NCI-H1092 treated with DMSO at 0.1 percent for 48 hours (cell line): ENCODE results near the gene SNF8.
"Not testable (repeated sequence)": the region's sequence is repeated elsewhere in the genome, so short reads cannot be mapped to it uniquely, and the experiment has no call there.

ENCODE experiments used
- DNase-seq: peaks from one replicate; lab custom pipeline; 2025; lab: John Stamatoyannopoulos, UW

SNF8 gene, protein sequence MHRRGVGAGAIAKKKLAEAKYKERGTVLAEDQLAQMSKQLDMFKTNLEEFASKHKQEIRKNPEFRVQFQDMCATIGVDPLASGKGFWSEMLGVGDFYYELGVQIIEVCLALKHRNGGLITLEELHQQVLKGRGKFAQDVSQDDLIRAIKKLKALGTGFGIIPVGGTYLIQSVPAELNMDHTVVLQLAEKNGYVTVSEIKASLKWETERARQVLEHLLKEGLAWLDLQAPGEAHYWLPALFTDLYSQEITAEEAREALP

DNA sequence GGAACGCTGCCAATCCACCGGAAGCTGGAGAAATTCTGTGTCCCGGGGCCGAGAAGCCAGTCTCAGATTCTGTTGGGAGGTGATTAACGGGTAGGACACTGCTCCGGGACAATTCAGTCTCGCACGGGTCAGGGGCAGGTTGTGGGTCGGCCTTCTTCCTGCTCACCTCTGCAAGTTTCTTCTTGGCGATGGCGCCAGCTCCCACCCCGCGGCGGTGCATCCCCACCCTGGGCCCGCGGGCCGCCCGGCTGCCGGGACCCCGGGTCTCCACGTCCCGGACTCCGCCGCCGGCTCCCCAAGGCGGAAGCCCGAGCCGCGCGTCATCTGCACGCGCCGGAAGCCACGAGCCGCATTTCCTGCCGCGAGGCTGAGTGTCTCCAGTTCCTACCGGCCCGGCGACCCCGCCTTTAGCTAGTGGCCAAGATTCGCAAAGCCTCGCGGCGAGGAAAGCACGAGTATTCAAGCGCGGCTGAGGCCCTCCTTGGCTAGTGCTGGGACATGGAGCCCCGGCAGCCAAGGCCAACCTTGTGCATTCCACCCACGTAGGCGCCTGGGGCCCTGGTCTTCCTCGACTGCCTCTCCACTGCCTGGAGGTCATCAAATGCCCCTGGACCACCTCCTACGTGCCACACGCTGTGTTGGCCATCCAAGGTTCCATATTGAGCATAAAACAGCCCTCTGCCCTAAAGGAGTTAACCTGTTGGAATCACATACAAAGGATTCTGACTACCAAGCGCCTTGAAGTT is at the start of gene SNF8:
TSS of gene SNF8 (minus strand) at position 328 of the 746 bp plus-strand sequence. CDS start at position 220, 108 bp downstream.
- peak; percentile 75 for DNase-seq

DNA sequence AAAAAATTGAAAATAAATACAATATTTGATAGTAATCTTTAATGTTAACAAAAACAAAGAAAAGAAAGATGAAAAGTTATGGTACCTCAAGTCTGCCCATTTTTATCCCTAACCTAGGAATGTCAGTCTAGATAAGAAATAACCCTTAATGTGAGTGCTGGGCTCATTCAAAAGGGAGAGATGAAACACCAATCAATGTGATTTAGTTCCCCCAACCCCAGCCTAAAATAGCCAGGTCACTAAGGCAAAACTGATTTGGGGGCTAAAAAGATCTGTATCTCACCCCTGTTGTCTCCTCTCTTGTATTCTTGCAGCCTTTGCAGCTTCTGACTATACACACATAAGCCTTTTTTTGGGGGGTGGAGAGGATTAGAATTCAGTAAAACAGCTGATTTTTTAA is 49.3 kb upstream of the SNF8 start:
- DNase-seq, result no peak

DNA sequence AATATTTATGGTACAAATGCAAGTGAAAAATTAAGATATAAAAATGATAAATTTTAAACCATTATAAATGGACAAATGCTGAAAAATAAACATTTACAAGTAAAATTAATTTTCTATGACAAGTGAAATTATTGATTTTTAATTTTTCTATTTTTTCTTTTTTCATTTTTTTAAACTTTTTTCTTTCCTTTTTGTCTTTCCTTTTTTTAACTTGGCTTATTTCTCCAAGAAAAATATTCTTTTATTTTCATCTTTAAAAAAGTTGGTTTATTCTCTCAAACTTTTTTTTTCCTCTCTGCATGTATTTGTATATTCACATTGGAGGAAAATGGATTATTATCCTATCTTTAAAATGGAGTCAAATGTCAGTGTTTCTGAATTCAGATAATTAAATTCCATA is 48.7 kb upstream of the SNF8 start:
- DNase-seq, result no peak

DNA sequence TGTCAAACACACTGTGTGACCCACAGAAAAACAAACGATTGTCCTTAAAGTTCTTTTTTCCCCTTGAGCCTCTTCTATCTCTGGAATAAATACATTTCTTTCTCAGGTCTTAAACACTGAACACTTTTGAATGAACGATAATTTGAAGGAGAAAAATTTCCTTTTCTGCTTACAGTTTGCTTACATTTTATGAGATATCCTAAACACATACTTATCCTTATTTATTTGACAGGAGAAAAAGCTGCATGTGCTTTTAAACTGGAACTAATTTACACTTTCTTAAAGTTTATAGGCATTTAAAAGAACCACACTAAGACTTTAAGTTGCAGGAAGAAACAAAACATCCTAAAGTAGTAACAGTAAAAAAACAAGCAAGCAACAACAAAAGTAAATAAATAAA is 47.8 kb upstream of the SNF8 start:
- no peak for DNase-seq

DNA sequence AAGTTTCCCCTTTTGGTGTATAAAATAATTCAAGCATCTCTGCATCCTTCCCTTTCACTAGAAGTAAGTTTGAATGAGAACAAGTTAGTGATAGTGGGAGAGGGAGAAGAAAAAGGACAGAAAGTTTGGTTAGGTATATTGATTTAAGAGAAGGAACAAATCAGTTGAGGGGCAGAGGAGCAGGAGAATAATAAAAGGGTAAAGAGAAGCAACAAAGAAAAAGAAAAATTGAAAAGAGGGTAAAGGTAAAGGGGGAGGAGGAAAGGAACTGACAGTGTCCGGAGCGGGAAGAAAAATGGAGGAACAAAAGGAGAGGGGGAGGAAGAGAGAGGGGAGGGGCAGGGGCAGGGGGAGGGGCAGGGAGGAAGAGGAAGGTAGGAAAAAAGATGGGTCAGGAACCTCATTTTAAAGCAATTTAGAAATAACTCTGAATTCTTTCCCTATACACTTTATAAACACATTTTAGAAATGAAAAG is 46.3 kb upstream of the SNF8 start:
- DNase-seq, result no peak

DNA sequence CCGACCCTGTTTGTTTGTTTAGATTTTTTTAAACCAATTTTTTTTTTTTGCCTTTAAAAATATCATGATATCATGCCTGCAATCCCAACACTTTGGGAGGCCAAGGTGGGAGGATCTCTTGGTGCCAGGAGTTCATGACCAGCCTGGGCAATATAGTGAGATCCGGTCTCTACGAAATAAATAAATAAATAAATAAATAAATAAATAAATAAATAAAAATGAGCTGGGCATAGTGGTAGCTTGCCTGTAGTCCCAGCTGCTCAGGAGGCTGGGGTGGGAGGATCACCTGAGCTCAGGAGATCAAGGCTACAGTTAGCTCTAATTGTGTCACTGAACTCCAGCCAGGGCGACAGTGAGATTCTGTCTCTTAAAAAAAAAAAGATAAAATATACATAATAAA is 44.5 kb upstream of the SNF8 start:
- DNase-seq, result no peak

DNA sequence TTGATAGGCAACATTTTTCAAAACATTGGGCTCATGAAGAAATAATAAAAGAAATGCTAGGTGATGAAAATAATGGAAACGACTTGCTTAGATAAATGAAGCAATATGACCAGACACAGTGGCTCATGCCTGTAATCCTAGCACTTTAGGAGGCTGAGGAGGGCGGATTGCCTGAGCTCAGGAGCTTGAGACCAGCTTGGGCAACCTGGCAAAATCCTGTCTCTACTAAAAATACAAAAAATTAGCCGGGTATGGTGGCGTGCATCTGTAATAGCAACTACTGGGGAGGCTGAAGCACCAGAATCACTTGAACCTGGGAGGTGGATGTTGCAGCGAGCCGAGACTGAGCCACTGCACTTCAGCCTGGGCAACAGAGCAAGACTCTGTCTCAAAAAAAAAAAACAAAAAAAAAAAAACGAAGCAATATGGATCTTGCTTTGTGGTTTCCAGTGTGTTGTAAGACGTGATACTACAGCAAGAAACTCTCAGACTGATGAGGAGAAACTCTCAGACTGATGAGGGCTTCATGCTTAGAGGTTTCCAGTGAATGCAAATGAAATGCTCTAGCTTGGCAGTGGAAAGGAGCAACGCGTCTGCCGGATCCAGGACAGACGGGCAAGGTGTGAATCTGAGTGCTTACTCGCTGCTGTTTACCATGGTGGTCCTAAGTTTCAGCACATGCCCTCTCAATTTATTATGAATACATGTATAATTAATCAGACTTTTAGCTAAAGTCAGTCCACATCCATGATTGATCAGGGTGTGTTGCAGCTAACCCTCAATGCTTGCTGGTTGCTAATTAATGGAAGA is 41.0 kb upstream of the SNF8 start:
- DNase-seq, result no peak

DNA sequence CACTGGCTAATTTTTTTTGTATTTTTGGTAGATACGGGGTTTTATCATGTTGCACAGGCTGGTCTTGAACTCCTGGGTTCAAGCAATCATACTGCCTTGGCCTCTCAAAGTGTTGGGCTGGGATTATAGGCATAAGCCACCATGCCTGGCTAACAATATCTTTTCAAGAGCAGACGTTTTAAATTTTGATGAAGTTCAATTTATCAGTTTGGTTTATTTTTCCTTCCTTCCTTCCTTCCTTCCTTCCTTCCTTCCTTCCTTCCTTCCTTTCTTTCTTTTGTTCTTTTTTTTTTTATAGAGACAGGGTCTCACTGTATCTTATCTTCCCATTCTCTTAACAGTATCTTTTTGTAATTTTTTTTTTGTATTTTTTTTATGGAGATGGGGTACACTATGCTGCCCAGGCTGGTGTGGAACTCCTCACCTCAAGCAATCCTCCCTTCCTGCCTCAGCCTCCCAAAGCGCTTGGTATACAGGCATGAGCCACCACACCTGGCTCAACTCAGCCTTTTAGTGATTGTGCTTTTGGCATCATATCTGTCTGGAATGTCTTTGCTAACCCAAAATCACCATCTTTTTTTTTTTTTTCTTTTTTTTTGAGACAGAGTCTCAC is 37.4 kb upstream of the SNF8 start:
- no peak for DNase-seq

DNA sequence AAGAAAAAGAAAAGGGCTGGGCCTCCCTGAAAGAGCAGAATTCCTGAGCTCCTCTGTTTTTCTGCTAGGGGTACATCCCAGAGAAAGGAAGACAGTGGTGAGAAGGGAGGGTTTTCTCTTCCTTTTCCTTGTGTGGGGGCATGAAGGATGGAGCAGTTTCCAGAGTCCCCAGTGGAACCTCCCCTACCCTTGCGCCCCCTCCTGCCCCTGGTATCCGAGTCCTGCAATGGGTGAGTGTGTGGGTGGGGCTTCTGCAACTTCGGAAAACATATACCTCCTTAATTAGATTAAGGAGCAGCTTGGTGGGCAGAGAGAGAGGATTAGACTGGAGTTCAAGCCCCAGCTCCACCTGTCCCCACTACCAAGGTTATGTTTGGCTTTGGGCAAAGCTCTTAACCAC is 29.2 kb upstream of the SNF8 start:
- DNase-seq, result no peak

DNA sequence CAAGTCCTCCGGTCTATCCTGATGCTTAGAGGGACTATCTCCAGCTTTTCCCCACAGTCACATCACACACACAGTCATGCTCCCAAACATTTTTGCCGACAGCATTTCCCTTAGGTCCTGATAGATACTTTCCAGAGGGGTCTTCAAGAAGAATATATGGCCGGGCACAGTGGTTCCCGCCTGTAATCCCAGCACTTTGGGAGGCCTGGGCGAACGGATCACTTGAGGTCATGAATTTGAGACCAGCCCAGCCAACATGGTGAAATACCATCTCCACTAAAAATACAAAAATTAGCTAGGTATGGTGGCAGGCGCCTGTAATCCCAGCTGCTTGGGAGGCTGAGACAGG is 28.1 kb upstream of the SNF8 start:
- no peak for DNase-seq

DNA sequence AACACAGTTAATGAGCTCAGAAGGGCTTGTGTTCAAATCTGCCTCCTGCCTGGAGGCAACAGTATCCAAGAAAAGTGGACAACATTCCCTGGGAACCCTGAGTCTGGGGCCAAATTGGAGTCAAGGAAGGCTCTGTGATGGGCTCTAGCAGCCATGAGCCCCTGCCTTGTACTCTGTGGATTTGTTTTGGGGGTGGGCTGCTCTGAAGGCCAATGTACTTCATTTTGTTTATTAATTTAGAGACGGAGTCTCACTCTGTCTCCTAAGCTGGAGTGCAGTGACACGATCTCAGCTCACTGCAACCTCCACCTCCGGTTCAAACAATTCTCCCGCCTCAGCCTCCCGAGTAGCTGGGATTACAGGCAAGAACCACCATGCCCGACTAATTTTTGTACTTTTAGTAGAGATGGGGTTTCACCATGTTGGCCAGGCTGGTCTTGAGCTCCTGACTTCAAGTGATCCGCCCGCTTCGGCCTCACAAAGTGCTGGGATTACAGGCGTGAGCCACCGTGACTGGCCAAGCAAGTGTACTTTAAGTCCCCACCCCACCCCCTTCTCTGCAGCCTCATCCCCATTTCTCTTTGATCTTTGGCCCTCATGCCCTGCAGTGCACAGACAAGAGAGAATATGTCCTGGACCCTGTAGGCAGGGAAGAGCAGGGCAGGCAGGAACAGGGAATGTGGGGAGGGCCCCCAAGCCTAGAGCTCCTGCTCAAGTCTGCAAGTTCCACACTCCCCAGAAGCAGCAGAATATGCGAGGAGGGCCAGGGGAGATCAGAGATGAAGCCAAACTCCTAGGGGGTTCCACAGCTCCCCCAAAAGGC is 26.4 kb upstream of the SNF8 start:
- no peak for DNase-seq

DNA sequence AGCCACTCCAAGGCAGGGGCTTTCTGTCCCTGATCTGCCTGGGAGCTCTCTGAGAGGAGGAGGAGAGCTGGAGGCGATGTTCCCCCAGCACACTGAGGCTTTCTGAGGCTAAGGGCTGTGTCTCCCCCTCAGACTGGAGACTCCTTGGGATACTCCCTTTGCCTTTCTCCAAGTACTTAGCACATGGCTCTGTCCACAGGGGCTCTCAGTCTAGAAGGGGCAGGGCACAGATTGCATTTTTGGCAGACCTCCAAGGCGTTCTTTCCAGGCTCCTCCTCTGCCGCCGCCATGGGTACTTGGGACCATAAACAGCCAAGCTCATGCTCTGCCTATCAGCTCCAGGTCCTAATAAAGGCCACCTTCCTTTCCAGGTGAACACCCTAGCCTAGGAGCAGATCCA is 25.6 kb upstream of the SNF8 start:
- DNase-seq, result no peak

DNA sequence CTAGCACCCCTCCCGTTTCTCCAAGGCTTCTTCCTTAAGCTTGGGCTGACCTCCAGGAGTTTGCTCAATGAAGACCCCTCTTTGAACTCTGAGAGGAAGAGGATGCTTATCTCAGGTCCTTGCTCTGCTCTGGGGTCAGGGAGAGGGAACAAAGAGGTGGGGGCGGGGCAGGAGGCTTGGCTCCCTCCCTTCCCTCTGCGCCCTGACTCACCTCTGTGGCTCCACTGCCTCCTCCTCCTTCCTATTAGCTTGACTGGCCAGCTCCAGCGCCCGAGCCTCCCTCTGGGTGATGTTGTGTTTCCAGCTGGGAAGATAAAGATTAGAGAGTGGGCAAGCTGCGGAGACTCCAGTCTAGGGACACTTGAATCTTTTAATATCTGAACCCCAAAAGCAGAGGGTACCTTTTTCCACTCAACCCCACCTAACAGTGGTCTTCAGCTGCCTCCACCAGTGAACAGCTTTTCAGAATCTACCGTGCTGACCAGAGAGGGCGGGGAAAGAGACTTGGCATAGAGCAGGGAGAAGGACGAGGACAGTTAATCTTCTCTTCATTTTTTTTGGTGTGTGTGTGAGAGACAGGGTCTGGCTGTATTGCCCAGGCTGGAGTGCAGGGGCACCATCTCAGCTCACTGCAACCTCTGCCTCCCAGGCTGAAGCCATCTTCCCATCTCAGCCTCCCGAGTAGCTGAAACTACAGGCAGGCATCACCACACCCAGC is 17.0 kb upstream of the SNF8 start:
- DNase-seq, result no peak

DNA sequence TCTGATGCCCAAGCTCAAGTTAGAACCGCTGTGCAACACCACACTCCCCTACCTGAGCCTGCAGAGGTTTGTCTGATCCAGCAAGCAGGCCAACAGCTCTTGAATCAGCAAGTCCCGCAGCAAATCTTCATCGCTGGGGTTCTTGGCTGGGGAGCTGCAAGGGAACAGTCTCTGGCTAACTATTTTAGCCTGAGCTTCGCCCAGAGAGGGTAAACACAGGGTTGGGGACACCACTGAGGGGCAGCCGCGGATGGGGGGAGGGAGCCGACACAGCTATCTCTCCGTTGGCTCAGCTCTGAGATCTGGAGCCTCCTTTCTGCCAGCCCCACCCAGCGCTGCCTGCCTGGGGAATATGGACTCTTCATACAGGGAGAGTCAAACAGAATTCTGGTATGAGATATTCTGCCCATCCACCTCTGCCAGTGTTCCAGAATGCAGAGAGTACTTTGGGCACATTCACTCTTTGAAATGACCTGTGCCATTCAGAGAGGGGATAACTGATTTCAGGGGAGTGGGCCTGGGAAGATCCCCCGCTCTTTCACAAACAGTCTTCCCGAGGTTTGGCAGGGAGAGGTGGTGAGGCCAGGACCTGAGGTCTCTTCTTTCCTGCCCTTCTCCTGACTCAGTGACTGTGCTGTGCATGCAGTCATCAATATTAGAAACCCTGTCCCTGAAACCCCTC is 16.3 kb upstream of the SNF8 start:
- no peak for DNase-seq

DNA sequence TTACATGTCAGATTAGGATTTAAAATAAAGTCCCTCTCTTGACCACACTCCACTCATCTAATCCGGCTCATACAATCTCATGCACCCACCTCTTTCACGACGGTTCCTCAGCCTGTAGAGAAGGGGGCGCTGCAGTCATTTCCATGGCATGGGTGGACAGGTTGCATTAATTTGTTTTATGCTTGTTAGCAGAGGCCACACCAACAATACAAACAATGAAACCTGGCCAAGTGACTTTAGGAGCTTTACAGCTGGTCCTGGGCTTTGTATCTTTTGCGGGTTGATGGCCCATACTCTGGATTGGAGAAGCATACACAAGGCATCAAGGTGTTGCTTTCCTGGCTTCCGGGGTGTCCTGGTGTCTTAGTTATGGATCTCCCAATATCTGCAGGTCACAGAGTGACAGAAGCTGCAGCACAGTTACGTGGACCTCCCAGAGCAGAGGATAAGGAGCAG is 9.7 kb upstream of the SNF8 start:
- DNase-seq, result no peak

DNA sequence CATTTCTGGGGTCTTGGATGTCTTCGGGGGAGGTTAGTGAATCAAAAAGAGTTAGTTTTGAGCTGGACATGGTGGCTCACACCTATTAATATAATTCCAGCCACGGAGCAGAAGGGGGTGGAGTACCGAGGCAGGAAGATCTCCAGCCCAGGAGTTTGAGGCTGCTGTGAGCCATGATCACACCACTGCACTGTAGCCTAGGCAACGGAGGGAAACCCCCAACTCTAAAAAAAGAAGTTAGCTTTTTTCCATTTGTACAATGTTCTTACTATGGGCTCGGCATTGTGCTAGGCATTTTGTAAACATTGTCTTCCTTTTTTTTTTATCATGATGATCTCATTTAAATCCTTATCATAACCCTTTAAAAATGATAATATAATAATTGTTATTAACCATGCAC is 8.3 kb upstream of the SNF8 start:
- no peak for DNase-seq

DNA sequence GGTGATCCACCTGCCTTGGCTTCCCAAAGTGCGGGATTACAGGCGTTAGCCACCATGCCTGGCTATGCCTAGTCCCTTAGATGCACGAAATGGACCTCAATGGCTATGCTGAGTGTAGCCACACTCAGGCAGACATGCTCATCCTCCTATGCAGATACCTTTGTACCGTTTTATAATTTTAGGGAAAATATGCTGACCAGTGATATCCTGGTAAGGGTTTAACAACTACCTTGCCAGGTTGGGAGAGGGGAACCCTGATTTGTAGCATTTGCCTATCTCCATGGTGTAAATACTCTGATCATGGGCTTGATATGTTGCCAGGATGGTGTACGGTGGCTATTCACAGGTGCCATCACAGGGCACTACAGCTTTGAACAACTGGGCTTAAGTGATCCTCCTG is 6.9 kb upstream of the SNF8 start:
- no peak for DNase-seq

DNA sequence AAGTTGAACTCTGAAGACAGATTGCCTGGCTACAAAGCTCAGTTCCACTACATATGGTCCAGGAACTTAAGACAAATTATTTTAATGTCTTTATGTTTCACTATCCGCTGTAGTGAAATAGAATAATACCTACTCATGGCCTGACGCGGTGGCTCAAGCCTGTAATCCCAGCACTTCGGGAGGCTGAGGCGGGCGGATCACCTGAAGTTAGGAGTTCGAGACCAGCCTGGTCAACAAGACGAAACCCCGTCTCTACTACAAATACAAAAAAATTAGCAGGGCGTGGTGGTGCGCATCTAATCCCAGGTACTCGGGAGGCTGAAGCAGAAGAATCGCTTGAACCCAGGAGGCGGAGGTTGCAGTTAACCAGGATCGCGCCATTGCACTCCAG is 614 bp upstream of the SNF8 start:
- not testable (repeated sequence) for DNase-seq

DNA sequence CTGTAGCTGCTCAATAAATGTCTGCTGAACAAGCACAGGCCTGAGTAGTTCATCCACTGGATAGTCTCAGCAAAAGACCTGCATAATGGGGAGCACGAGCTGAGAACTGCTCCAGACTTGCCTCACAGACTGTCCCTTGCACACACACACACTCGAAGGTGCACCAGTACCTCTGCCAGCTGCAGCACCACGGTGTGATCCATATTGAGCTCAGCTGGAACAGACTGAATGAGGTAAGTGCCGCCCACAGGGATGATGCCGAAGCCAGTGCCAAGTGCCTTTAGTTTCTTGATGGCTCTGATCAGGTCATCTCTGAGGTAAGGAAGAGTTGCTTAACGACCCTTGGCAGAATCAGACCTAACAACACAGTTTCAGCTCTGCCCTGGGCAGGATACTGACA is 11.6 kb downstream of the SNF8 start:
- DNase-seq, result no peak

DNA sequence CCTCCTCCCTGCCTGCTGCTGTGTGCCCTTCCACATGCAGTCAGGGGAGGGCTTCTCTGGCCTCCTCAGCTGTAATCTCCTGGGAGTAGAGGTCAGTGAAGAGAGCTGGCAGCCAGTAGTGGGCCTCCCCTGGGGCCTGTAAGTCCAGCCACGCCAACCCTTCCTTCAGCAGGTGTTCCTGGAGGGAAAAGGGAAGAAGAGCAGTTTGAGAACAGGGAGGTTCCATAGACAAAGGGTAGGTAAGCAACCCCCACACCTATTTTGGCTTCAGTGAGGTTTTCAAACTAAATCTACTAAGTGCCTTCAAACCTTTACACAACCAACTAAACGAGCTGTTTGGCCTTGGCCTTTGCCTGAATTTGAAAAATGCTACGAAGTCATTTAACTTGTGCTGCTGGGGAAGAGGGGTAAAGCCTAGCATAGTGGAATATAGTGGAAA is 14.2 kb downstream of the SNF8 start:
- no peak for DNase-seq
